ENCODE results near the gene KIF6.

The KIF6 gene

DNA sequence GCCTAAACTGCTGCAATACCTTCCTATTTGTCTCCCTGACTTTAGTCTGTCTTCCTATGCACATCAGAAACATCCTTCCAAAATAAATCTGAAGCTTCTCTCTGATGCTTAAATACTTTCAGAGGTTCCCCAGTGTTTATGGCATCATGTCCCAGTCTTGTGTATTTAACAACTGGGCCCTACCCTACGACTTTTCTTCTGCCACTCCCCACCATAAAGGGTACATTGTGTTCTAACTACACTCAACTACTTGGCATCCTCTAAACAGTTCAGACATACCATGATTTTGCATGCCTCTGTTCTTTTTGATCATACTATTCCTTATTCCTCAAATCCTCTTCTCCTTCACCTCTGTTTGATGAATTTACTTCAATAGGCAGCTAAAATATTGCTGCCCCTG is 259.7 kb downstream of the KIF6 start:
- in situ Hi-C loops (cut with MboI; ENCODE audit: low sequenced_read_pairs), result no loop called here

DNA sequence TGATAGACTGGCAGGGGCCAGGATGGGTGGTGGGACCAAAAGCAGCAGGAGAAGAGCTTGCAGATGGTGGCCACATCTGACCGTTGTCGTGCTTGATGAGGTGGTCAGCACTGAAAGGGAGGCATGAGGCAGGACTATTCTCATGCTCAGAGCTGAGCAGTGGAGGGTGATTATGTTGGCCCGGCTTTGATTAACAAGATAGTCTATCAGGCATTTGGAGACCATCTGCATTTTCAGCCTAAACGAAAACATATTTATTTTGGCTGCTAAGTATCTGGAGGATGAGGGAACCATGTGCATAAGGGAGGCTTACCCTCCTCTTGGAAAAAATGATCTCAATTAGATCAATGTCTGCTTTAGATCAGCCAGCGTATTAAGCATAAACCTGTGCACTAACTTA is 261.1 kb downstream of the KIF6 start:
- in situ Hi-C loops (cut with MboI; ENCODE audit: low sequenced_read_pairs), result no loop called here

DNA sequence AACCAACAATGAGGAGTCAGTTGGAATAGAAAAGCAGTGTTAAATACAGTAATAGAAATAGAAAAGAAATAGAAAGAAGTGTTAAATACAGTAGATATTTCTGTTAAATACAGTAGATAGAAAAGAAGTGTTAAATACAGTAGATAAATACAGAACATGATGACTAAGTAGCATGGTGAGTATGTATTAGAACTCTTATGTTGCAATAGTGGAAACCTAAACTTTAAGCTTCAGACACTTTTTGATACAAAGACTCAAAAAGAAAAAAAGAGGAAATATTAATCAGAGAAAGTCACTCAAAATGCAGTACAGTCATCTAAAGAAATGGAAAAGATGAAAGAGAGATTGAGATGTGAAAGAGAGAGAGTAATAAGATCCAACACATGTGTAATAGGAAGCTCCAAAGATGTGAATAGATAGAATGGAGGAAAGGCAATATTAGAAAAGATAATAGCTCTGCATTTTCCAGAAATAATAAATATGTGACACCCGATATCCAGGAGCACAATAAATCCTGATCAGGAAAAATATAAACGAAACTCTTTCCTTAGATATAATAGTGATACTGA is 271.2 kb downstream of the KIF6 start:
- in situ Hi-C loops (cut with MboI; ENCODE audit: low sequenced_read_pairs), result no loop called here

DNA sequence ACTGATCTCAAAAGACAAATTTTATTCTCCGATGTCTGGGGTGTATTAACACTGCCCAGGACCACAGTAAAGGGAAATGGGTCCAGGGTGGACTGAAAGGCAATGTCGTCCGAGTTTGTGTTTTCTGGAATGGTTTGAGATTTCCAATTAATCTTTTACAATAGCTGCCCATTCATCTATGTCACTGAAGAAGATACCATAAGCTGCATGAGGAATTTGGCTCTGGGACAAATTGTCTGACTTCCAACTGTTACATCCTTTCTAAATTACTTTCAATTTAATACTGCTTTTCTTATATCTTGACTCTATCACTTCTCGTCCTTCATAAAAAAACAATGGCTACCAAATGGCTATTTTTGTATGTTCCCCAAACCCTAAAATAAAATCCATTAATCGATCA is 272.0 kb downstream of the KIF6 start:
- in situ Hi-C loops (cut with MboI; ENCODE audit: low sequenced_read_pairs), result no loop called here

DNA sequence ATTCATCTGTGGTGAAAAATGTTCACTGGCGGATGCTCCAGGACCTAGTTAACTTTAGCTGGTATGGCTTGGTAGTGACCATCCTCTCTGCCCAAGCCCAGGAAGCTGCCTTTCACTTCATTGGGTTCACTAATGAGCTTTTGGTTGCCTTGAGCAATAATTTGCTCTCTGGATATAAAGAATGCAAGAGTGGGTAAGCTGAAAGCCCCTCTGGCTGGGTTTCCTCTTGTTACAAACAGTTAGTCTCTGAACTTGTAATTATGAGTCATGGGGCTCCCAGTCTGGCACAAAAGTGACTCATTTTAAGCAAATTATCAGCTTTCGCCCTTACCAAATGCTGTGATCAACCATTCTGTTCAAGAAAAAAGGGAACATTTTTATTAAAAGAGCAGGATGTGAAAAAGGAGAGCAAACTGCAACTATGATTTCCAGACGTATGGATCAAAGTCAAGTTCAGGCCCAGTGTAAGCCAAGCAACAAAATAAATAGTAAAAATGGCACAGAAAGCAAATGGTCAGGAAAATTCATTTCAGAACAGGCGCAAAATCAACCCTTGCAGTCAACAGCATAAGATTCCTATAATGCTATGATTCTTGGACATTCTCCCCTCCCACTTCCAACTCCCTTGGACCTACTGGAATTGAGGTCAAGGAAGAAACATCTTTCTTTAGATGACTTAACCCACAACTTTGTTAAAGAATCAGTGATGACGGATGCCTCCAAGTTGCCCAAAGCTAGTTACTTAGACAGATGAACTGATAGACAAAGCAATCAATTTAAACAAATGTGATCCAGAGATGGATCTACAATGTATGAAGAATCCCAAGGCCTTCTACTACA is 272.7 kb downstream of the KIF6 start:
- in situ Hi-C loops (cut with MboI; ENCODE audit: low sequenced_read_pairs), result no loop called here

DNA sequence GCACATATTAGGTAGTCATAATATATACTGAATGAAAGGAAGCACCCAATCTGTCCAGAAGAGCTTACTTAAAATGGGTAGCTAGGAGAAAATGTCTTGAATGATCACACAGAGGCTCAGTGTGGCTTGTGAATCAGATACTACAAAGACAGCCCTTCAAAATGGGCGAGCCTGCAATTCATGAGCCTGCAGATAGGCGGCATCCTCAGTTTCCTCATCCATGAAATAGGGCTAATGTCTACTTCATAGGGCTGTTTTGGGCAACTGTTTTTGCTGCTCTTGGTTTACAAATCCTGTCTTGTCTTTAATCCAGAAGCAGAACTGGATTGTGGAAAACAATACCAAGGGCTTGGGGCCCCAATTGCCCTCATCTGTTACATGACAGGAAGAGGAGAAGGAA is 273.4 kb downstream of the KIF6 start:
- in situ Hi-C loops (cut with MboI; ENCODE audit: low sequenced_read_pairs), result no loop called here

DNA sequence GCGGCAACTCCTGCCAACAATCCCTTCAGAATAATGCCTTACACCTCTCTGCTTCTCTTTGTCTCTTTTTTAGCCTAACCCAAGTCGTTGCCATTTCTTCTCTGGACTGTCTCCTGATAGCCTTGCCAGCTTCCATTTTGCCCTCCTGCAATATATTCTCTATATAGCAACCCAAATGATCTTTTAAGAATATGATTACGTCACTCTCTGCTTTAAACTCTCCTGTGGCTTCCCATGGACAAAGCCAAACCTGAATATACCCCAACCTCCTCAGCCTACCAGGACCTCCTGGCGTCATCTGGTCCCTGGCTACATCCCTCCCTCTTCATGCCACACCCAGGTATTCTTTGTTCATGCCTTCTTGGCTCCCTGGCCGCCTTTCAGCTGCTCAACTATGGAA is 276.2 kb downstream of the KIF6 start:
- in situ Hi-C loops (cut with MboI; ENCODE audit: low sequenced_read_pairs), result no loop called here

DNA sequence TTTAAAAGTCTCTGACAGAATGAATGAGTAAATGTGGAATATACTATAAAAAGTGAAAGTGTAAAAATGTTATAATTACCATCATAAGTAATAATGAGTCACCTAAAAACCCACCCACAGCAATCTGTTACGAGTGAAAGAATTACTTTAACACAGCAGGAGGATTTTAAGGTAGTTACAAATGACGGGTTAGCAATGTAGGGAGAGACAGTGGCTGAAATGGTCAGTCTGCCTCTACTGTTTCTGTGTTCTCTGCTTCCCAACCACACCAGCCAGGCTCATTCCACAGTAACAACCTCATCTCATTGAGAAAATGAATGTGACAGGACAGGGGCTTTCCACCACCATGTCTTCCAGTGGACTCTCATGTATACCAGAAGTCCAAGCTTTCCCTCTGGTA is 278.3 kb downstream of the KIF6 start:
- in situ Hi-C loops (cut with MboI; ENCODE audit: low sequenced_read_pairs), result no loop called here

DNA sequence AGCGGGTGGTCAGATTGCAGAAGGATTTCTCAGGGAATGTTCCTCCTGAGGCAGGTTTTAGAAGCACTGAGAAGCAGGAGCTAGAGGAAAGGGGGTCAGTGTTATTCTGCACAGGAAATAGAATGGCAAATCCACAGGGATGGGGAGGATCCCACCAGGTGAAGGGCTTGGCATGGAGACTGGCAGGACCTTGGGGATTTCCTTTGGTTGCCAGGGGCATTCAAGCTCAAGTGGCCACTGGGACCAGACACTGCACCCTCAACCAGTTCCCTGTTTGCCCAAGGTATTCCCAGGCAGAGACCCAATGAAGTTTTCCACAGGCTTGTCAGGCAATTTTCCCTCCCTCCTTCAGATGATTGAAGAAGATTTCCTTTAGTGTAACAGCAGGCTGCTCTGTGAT is 279.5 kb downstream of the KIF6 start:
- in situ Hi-C loops (cut with MboI; ENCODE audit: low sequenced_read_pairs), result no loop called here

DNA sequence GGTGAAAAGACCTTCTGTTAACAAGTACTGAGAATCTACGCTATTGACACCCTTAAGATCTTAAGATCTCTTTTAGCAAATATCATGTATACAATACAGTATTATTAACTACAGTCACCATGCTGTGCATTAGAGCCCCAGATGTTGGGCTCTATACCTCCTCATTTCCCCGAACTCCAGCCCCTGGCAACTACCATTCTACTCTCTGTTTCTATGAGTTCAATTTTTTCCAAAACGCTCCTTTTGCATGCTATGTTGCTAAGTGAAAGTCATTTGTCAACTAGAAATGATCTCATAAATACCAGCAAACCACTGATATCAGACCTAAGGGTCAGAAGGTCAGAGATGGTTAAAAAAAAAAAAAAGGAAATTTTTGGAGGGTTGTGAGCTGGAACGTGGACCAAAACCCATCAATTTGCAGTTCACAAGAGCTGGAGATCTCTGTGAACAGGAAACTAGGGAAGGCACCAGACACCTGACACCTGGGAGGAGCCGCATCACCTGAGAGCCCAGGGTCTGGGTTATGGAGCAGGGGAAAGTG is 280.7 kb downstream of the KIF6 start:
- in situ Hi-C loops (cut with MboI; ENCODE audit: low sequenced_read_pairs), result no loop called here

DNA sequence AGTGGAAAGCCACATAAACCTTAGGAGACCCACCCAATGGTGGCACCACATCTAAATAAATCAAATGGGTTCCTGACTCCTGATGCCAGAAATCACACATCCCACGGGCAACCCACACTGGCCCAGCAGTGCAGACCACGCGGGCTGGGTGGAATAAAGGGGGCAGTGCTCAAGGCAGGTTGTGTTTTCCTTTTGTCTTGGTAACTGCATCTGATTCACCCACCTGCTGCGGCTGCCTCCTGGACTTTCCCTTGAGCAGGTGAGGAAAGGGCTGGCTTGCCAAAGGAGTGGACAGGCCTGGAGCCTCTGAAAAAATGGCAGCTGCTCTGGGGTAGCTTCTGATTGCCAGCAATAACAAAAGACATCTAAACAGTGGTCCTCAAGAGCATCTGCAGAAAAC is 283.2 kb downstream of the KIF6 start:
- in situ Hi-C loops (cut with MboI; ENCODE audit: low sequenced_read_pairs), result no loop called here

DNA sequence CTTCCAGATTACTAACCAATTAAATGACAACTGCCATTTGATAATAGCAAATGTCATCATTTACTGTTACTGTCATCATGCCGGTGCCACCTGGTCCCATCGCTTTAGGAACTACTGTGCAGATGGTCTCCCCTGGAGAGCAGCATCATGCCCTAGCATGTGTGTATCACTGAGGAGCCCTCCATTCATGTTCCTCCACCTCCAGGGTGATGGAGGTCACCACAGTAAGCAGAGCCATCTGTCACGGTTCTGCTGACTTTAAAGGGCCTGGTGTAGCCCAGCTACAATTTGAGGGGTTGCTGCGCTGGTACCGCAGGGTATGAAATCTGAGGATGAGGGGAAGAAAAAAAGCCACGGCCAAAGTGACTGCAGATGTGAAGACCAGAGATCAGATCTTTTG is 283.9 kb downstream of the KIF6 start:
- in situ Hi-C loops (cut with MboI; ENCODE audit: low sequenced_read_pairs), result no loop called here

DNA sequence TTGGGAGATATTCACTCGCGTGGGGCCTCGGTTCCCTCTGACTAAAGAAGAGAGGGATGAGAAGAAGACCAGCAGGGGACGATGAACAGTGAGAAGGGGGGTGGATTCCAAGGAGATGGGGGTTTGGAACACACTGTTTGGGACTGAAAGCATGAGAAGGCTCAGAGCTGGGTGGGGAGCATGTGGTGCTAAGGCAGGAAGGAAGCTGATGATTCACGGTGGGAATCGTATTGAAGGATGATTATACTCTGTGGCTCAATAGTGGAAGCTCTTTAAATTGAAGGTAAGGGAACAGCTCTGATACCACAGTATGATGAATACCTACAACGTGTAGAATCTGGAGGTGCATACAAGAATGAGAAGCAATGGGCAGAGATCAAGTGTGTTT is 285.2 kb downstream of the KIF6 start:
- in situ Hi-C loops (cut with MboI; ENCODE audit: low sequenced_read_pairs), result no loop called here

DNA sequence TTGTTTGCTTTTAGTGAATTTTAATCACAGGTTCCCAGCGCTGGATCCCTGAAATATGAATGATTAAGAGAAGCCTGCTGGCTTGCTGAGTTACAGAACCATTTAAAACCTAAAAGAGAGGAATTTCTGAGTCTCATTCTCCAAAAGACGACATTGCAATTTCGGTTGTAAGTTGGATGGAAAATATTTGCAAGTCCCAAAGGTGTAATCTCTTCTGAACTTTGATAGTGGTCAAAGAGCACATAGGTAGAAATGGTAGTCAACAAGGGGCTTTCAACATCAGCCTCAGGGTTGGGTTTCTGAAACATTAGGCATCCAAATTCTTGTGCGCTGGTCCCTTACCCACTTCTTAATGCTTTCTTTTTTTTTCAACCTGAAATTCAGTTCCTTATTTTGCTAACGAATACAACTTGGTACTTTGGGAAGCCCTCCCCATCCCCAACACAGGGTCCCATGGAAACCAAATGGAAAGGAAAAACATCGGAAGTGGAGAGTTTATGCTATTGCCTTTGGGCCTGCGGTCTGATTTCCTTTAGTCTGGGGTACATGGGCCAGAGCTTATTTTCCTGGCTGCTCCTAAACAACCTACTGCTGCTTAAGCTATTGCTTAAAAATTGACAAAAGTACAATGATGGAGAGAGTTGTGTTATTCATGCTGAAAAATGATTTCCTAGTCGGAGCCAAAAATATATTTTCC is 285.7 kb downstream of the KIF6 start:
- in situ Hi-C loops (cut with MboI; ENCODE audit: low sequenced_read_pairs), result no loop called here

DNA sequence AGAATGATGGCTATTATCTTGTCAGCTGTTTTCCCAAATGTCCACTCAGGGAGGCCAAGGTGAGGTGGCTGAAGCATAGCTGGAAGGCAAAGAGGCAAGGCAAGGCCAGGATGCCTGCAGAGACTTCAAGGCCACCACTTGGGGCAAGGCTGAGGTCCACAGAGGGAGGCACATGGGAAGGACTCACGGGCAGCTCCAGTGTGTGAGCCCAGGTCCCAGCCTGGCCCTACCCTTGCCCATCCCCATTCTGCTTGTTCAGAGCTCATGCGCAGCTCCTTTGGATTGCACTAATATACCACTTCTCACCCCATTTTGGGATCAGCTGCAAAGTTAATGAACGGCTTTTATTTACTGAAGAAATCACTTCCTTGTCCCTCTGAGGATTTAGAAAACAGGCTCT is 291.6 kb downstream of the KIF6 start:
- in situ Hi-C loops (cut with MboI; ENCODE audit: low sequenced_read_pairs), result no loop called here

DNA sequence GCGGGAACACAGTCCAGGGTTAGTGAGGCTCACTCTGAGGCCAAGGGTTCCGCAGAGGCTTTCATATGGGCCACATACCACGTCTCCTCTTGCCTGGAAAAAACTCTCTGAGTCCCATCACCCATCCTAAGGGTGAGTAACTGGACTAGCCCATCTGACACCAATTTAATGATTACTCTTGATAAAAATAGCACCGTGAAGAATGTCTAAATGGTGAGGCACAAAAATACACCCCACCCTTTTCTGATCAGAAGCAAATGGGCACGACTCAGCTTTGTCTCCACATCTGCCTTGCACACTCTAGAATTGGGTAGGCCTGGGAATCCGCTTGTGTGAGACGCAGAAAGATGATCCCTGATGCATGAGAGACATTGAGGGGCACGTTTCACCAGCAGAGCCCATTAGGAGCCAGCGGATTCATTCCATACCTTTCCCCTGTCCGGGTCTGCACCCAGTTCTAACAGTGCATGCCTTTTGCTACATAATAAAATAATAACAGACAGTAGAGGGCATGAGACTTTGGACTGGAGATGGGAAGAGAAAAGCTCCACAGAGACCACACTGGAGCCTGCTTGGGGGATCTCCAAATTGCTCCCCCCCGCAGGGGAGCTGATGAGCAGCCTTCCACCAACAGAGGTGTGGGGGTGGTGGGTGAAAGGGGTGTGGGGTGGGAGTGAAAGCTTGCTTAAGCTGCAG is 292.7 kb downstream of the KIF6 start:
- in situ Hi-C loops (cut with MboI; ENCODE audit: low sequenced_read_pairs), result no loop called here

DNA sequence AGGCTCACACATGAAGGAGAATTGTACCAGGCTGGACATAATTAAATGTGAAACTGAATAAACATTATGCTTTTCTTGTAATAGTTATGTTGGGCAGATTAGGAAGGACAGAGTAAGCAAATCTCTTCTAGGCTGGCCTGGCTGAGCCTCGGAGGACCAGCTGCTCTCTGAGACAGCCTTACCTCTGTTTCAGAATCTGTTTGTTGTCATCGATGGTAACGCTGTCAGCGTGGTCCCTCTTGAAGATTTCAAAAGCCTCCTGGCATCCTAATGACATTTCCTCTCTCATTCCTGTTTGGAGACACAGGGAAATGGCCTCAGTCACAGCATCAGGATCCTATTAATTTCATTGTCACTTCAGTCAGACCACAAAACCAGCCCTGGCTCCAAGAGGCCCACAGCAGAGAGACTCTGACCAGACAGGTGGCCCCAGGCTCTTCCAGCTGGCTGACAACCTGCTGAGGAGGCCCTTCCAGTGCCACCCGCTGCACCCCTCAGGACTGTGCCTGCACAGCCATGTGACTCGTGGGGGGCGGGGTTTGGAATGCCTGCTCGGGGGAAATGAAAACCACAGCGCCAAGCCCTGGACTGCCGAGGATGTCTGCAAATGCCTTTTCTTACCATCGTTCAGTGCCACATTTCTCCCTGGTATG is 294.2 kb downstream of the KIF6 start:
- in situ Hi-C loops (cut with MboI; ENCODE audit: low sequenced_read_pairs), result no loop called here

DNA sequence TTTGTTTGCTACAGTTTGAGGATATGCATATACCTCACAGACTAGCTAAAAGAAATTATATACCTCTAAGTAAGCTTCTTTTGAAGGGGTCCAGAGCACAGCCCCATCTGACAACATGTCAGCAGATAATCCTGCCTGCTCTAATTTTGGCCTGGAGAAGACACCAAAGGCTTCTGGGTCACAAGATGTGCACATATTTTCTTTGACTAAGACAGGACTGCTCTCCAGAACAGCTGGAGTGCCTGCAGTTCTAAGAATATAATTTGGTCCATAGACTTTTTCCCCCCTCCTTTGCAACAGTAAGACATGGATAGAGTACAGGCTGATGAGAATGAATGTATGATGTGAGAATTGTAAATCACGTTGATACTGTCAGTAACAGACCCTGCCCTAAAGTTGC is 294.8 kb downstream of the KIF6 start:
- in situ Hi-C loops (cut with MboI; ENCODE audit: low sequenced_read_pairs), result no loop called here

DNA sequence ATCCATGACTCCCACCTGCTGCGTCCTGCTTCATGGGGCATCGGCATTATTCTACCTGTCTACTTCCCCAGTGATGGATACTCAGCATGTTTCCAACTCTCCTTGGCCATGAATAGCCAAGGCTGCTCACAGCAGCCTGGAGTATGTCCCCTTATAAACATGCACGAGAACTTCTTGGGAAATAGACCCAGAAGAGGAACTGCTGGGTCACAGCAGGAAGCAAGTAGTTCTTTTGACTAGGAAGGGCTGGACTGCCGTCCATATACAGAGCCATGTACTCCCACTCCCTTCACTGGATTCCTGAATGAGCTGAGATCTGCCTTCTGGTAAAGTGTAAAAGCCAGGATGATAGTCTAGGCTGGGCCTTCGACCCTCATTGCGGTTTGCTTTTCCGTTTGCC is 296.4 kb downstream of the KIF6 start:
- in situ Hi-C loops (cut with MboI; ENCODE audit: low sequenced_read_pairs), result no loop called here

DNA sequence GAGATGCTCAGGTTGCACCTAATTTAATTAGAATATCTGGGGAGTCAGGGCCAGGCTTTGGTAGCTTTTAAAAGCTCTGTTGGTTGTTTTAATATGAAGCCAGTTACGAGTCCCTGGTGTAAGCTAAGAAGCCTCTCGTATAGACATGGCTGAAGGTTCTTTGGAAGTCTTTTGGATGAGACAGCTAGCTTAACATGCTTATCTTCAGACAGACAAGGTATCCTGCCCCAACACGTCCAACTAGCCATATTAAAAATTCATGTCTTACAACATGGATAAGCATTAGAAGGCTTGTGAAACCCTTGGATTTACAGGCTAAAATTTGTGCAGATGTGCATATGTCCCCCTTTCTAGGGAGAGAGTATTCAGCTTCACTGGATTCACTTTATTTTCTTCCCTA is 297.1 kb downstream of the KIF6 start:
- in situ Hi-C loops (cut with MboI; ENCODE audit: low sequenced_read_pairs), result no loop called here

DNA sequence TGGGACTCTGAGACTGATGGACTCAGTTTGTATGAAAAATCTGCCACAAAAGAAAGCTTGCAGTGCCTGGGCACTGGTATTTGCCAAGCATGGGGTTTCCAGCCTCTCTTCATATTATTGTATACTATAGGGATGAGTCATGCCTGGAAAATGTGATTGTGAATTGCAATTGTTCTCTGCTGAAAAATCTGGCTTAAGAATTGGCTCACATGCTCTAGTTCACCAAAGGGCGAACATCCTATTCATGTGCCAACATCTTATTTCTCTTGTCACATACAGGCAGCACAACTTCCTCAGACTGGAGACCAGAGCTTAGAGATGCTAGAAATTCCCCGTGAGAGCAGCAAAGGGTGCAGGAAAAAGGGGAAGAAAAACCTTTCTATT is 299.1 kb downstream of the KIF6 start:
- in situ Hi-C loops (cut with MboI; ENCODE audit: low sequenced_read_pairs), result no loop called here
